OCI-LY1 (cell line): ENCODE results near the gene ZFYVE28.

Source experiments
- H2AFZ ChIP-seq: fragments of 200-600 bp; sonication (generic), shearing (Covaris generic); 2 replicates; pipeline ENCODE4 v1.6.0; 2014; ENCODE audit warnings: antibody characterized with exemption, mild to moderate bottlenecking, low read length
- H3F3A ChIP-seq: fragments of 200-600 bp; sonication (generic), shearing (Covaris generic); 2 replicates; pipeline ENCODE4 v1.6.0; 2014; ENCODE audit warnings: mild to moderate bottlenecking, antibody characterized with exemption, low read length, moderate library complexity; ENCODE audit not compliant: insufficient read depth
- H3K27ac ChIP-seq: fragments of 200-600 bp; sonication (generic); 2 replicates; pipeline ENCODE4 v1.5.1; 2014; ENCODE audit warnings: low read length, mixed run types, mild to moderate bottlenecking, low read depth; ENCODE audit not compliant: poor library complexity, severe bottlenecking
- H3K27me3 ChIP-seq: fragments of 200-600 bp; sonication (generic); 2 replicates; pipeline ENCODE4 v1.6.0; 2014; ENCODE audit warnings: antibody characterized with exemption, mild to moderate bottlenecking, low read length, moderate library complexity; ENCODE audit not compliant: insufficient read depth
- H3K36me3 ChIP-seq: fragments of 200-600 bp; sonication (generic); 2 replicates; pipeline ENCODE4 v1.6.1; 2014; ENCODE audit warnings: mild to moderate bottlenecking, antibody characterized with exemption, low read length, moderate library complexity, mixed read lengths; ENCODE audit not compliant: insufficient read depth
- H3K4me1 ChIP-seq: fragments of 200-600 bp; sonication (generic); 2 replicates; pipeline ENCODE4 v1.5.1; 2014; ENCODE audit warnings: mild to moderate bottlenecking, low read length, moderate library complexity; ENCODE audit not compliant: insufficient read depth, severe bottlenecking
- H3K4me2 ChIP-seq: fragments of 200-600 bp; sonication (generic), shearing (Covaris generic); 2 replicates; pipeline ENCODE4 v1.6.1; 2014; ENCODE audit warnings: low read length
- H3K4me3 ChIP-seq: fragments of 200-600 bp; sonication (generic); 2 replicates; pipeline ENCODE4 v1.5.1; 2014; ENCODE audit warnings: low read length, low read depth, mild to moderate bottlenecking, mixed read lengths; ENCODE audit not compliant: poor library complexity, severe bottlenecking
- H3K79me2 ChIP-seq: fragments of 200-600 bp; shearing (Covaris generic); 2 replicates; pipeline ENCODE4 v1.6.1; 2016; ENCODE audit warnings: mixed run types, low read length, mixed read lengths; ENCODE audit not compliant: insufficient read depth
- H3K9ac ChIP-seq: fragments of 200-600 bp; sonication (generic), shearing (Covaris generic); 2 replicates; pipeline ENCODE4 v1.6.1; 2014; ENCODE audit warnings: mild to moderate bottlenecking, low read length, mixed read lengths
- H3K9me2 ChIP-seq: fragments of 200-600 bp; sonication (generic), shearing (Covaris generic); 2 replicates; pipeline ENCODE4 v1.6.1; 2014; ENCODE audit warnings: low read depth, mild to moderate bottlenecking, low read length, mixed read lengths
- H3K9me3 ChIP-seq: fragments of 200-600 bp; shearing (Covaris generic); 2 replicates; pipeline ENCODE4 v1.6.1; 2014; ENCODE audit warnings: low read length, mixed read lengths
- H4K20me1 ChIP-seq: fragments of 200-600 bp; sonication (generic), shearing (Covaris generic); 2 replicates; pipeline ENCODE4 v1.6.0; 2016; ENCODE audit warnings: mild to moderate bottlenecking, low read length; ENCODE audit not compliant: insufficient read depth
- EZH2 ChIP-seq: fragments of 200-600 bp; sonication (generic), shearing (Covaris generic); IDR thresholded peaks from 2 replicates; pipeline ENCODE4 v1.8.0; 2017; ENCODE audit warnings: borderline replicate concordance, mixed run types, mild to moderate bottlenecking, antibody characterized with exemption, low read length, moderate library complexity, mixed read lengths
- TF ChIP-seq, protein P1 (sequence below): fragments of 200-600 bp; sonication (generic), shearing (Covaris generic); IDR thresholded peaks from 2 replicates; pipeline ENCODE4 v1.5.1; 2017; ENCODE audit warnings: mild to moderate bottlenecking, antibody characterized with exemption, low read length, moderate library complexity, mixed read lengths

Gene ZFYVE28

DNA sequence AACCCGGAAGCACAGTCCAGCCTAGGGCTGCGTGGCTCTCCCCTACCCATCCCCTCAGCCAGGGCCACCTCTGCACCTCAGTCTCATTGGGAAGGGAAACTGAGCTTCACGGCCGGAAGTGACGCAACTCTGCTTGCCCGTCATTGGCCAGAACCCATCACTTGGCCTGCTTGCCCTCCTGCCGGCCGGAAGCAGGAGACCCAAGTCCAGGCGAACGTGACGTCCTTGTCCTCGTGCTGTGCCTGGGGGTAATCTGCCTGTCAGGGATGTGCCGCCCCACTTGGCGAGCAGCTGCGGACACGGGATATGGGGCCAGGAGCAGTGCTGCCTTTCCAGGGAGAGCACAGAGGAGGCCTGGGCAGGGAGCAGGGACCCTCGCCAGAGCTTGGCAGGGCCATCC is 31.2 kb downstream of the ZFYVE28 start:
- H3K27me3 ChIP-seq = no peaks in the 10 kb centered on the region
- no peak overlapping the region for H3K4me2 ChIP-seq
- no peaks in the 10 kb centered on the region for H3K36me3 ChIP-seq
- no peaks in the 10 kb centered on the region for H3K9me2 ChIP-seq
- no peak overlapping the region for H2AFZ ChIP-seq
- H3K4me3 ChIP-seq = no peak overlapping the region
- H3K4me1 ChIP-seq = no peaks in the 10 kb centered on the region
- H3K9me3 ChIP-seq = no peaks in the 10 kb centered on the region
- H3K79me2 ChIP-seq = no peaks in the 10 kb centered on the region
- H3F3A ChIP-seq = no peaks in the 10 kb centered on the region
- H4K20me1 ChIP-seq = no peaks in the 10 kb centered on the region
- no peak overlapping the region for H3K27ac ChIP-seq
- TF ChIP-seq, protein P1, sequence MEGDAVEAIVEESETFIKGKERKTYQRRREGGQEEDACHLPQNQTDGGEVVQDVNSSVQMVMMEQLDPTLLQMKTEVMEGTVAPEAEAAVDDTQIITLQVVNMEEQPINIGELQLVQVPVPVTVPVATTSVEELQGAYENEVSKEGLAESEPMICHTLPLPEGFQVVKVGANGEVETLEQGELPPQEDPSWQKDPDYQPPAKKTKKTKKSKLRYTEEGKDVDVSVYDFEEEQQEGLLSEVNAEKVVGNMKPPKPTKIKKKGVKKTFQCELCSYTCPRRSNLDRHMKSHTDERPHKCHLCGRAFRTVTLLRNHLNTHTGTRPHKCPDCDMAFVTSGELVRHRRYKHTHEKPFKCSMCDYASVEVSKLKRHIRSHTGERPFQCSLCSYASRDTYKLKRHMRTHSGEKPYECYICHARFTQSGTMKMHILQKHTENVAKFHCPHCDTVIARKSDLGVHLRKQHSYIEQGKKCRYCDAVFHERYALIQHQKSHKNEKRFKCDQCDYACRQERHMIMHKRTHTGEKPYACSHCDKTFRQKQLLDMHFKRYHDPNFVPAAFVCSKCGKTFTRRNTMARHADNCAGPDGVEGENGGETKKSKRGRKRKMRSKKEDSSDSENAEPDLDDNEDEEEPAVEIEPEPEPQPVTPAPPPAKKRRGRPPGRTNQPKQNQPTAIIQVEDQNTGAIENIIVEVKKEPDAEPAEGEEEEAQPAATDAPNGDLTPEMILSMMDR = no peak
- no peak for TF ChIP-seq EZH2
- H3K9ac ChIP-seq = no peak overlapping the region

DNA sequence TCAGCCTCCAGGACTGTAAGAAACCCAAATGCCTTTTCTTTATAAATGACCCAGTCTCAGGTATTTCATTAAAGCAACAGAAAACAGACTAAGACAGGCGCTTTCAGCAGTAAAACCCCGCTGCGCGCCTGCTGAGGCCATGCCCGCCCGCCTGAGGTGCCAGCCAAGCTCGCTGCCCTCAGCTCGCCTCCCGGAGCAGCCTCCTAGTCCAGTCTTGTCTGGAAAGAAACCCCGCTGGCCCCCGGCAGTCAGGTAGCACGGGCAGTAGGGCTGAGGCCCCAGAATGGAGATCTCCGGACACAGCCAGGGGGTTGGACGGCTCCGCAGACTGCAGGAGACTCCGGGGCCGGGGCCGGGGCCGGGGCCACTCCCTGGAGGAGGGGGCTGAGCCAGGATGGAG is 31.7 kb downstream of the ZFYVE28 start:
- no peak overlapping the region for H3K4me2 ChIP-seq
- no peaks in the 10 kb centered on the region for H3K4me1 ChIP-seq
- H3K4me3 ChIP-seq = no peak overlapping the region
- no peaks in the 10 kb centered on the region for H3K27me3 ChIP-seq
- H3K27ac ChIP-seq = no peak overlapping the region
- H3K79me2 ChIP-seq = no peaks in the 10 kb centered on the region
- H3K9ac ChIP-seq = no peak overlapping the region
- TF ChIP-seq, protein P1 = no peak
- no peak for TF ChIP-seq EZH2
- H3F3A ChIP-seq = no peaks in the 10 kb centered on the region
- H3K36me3 ChIP-seq = no peaks in the 10 kb centered on the region
- H3K9me2 ChIP-seq = no peaks in the 10 kb centered on the region
- H2AFZ ChIP-seq = no peak overlapping the region
- no peaks in the 10 kb centered on the region for H4K20me1 ChIP-seq
- H3K9me3 ChIP-seq = no peaks in the 10 kb centered on the region

DNA sequence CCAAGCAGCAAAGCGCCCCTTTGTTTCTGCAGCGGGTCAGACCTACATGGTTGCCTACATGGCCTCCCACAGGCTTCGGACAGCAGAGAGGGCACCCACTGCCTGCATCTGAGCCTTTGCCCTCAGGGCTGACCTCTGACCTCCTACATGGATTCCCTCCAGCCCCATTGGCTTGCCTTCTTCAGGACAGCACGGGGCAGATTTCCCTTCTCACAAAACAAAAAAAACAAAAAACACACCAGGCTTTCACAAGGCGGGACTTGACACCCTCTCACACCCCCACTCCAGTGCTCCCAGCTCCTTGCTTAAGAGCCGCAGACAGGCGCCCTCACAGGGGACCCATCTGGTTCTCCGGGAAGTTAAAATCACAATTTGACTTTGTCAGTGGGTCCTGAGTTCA is 32.9 kb downstream of the ZFYVE28 start:
- Histone ChIP-seq H3K27me3 (no peaks in the 10 kb centered on the region), H3K9me2 (no peaks in the 10 kb centered on the region), H3K9me3 (no peaks in the 10 kb centered on the region), H3K4me2 (no peak overlapping the region), H3K4me1 (no peaks in the 10 kb centered on the region), H3F3A (no peaks in the 10 kb centered on the region), H3K9ac (no peak overlapping the region), H3K27ac (no peak overlapping the region), H3K79me2 (no peaks in the 10 kb centered on the region), H3K4me3 (no peak overlapping the region), H2AFZ (no peak overlapping the region), H4K20me1 (no peaks in the 10 kb centered on the region), H3K36me3 (no peaks in the 10 kb centered on the region)
- TF ChIP-seq EZH2 = no peak
- TF ChIP-seq, protein P1 = no peak
